Mucosa of rectum (tissue), 2 donors: ENCODE measurements around the gene CCKAR.

Experiments used
- H3K27ac ChIP-seq, 2 donors: one replicate each; pipeline ENCODE4 v1.7.0; 2013; ENCODE audit warnings: inconsistent platforms in 2 of 2, low read depth in 2 of 2, low read length in 2 of 2
- H3K27me3 ChIP-seq, 2 donors: one replicate each; pipeline ENCODE4 v1.7.0; 2013; ENCODE audit warnings: low read length in 2 of 2; ENCODE audit not compliant: control insufficient read depth in 2 of 2, insufficient read depth in 2 of 2
- H3K36me3 ChIP-seq, 2 donors: one replicate each; pipeline ENCODE4 v1.7.0; 2013; ENCODE audit warnings: low read length in 2 of 2; ENCODE audit not compliant: control insufficient read depth in 2 of 2, insufficient read depth in 2 of 2
- H3K4me1 ChIP-seq, 2 donors: one replicate each; pipeline ENCODE4 v1.7.0; 2013; ENCODE audit warnings: low read length in 2 of 2, mild to moderate bottlenecking in 1 of 2; ENCODE audit not compliant: control insufficient read depth in 2 of 2, insufficient read depth in 2 of 2
- H3K4me3 ChIP-seq, 2 donors: one replicate each; pipeline ENCODE4 v1.7.0; 2013; ENCODE audit warnings: low read length in 2 of 2
- H3K9ac ChIP-seq, 2 donors: one replicate each; pipeline ENCODE4 v1.7.0; 2013; ENCODE audit warnings: low read length in 2 of 2, low read depth in 1 of 2, mild to moderate bottlenecking in 1 of 2
- H3K9me3 ChIP-seq, 2 donors: one replicate each; pipeline ENCODE4 v1.7.0; 2013; ENCODE audit warnings: low read length in 2 of 2; ENCODE audit not compliant: control insufficient read depth in 2 of 2
- donor health status: healthy.
- donor health status: Normal muscosa, but diverticular disease.

CCKAR gene

GRCh38 chr4:26447378-26447777, 42.9 kb downstream of the CCKAR start:
- Histone ChIP-seq H3K4me1 (no peaks in the 10 kb centered on the region), H3K4me3 (no peak overlapping the region), H3K27ac (no peak overlapping the region), H3K27me3 (no peaks in the 10 kb centered on the region), H3K9me3 (no peaks in the 10 kb centered on the region), H3K36me3 (no peaks in the 10 kb centered on the region), H3K9ac (no peak overlapping the region)

GRCh38 chr4:26441771-26442170, 48.5 kb downstream of the CCKAR start:
- Histone ChIP-seq H3K4me3 (no peak overlapping the region), H3K9ac (no peak overlapping the region), H3K9me3 (no peaks in the 10 kb centered on the region)

GRCh38 chr4:26441102-26441501, 49.2 kb downstream of the CCKAR start:
- no peaks in the 10 kb centered on the region for H3K9me3 ChIP-seq

More at GRCh38 chr4:26441771-26442170, 48.5 kb downstream of the CCKAR start:
- Histone ChIP-seq H3K4me1 (no peaks in the 10 kb centered on the region), H3K27me3 (no peaks in the 10 kb centered on the region), H3K36me3 (no peaks in the 10 kb centered on the region), H3K27ac (no peak overlapping the region)

GRCh38 chr4:26434030-26434639, 56.1 kb downstream of the CCKAR start:
- H3K27ac ChIP-seq: no peak overlapping the region
- H3K27me3 ChIP-seq: no peaks in the 10 kb centered on the region
- no peak overlapping the region for H3K4me3 ChIP-seq
- no peak overlapping the region for H3K9ac ChIP-seq
- H3K9me3 ChIP-seq: no peaks in the 10 kb centered on the region
- H3K4me1 ChIP-seq: no peaks in the 10 kb centered on the region
- peaks cover 20% of the 10 kb centered on the region in 2 donors for H3K36me3 ChIP-seq

More at GRCh38 chr4:26441102-26441501, 49.2 kb downstream of the CCKAR start:
- Histone ChIP-seq H3K9ac (no peak overlapping the region), H3K27me3 (no peaks in the 10 kb centered on the region), H3K4me1 (no peaks in the 10 kb centered on the region), H3K4me3 (no peak overlapping the region), H3K36me3 (peaks cover 0 to 2% of the 10 kb centered on the region in 2 donors), H3K27ac (no peak overlapping the region)

GRCh38 chr4:26433556-26433955, 56.7 kb downstream of the CCKAR start:
- no peaks in the 10 kb centered on the region for H3K4me1 ChIP-seq
- H3K9me3 ChIP-seq: no peaks in the 10 kb centered on the region
- no peak overlapping the region for H3K4me3 ChIP-seq
- H3K36me3 ChIP-seq: peaks cover 22 to 23% of the 10 kb centered on the region in 2 donors
- H3K27me3 ChIP-seq: no peaks in the 10 kb centered on the region
- H3K9ac ChIP-seq: no peak overlapping the region
- no peak overlapping the region for H3K27ac ChIP-seq

GRCh38 chr4:26432419-26432818, 57.9 kb downstream of the CCKAR start:
- Histone ChIP-seq H3K9ac (no peak overlapping the region), H3K27me3 (no peaks in the 10 kb centered on the region), H3K9me3 (no peaks in the 10 kb centered on the region), H3K4me1 (no peaks in the 10 kb centered on the region), H3K4me3 (no peak overlapping the region), H3K27ac (no peak overlapping the region), H3K36me3 (peaks cover 23 to 24% of the 10 kb centered on the region in 2 donors)

GRCh38 chr4:26431461-26432180, 58.7 kb downstream of the CCKAR start:
- H3K9me3 ChIP-seq: no peaks in the 10 kb centered on the region
- peaks cover 27 to 28% of the 10 kb centered on the region in 2 donors for H3K36me3 ChIP-seq
- no peak overlapping the region for H3K27ac ChIP-seq
- no peak overlapping the region for H3K9ac ChIP-seq
- no peak overlapping the region for H3K4me3 ChIP-seq
- H3K27me3 ChIP-seq: no peaks in the 10 kb centered on the region
- no peaks in the 10 kb centered on the region for H3K4me1 ChIP-seq
